Epithelial cell of esophagus (primary cell): ENCODE results near the gene TIPRL.
"Not testable (repeated sequence)": the region's sequence is repeated elsewhere in the genome, so short reads cannot be mapped to it uniquely, and the experiment has no call there.

Source experiments
- DNase-seq: peaks from one replicate; pipeline ENCODE4 v3.0.0; 2010; ENCODE audit warnings: low read depth
- H3K4me3 ChIP-seq: 2 replicates; pipeline ENCODE4 v1.5.1; 2011; ENCODE audit warnings: mild to moderate bottlenecking, low read length, control low read depth
- CTCF ChIP-seq: IDR thresholded peaks from 2 replicates; pipeline ENCODE4 v1.5.1; 2011; ENCODE audit warnings: low read depth, mild to moderate bottlenecking, low read length, control low read depth, inconsistent platforms; ENCODE audit not compliant: insufficient read depth; ENCODE audit errors: missing control alignments

TIPRL gene

GRCh38 chr1:168146160-168146539, 32.6 kb upstream of the TIPRL start:
- TF ChIP-seq CTCF: no peak
- no peak for DNase-seq
- no peak overlapping the region for H3K4me3 ChIP-seq

- H3K4me3 ChIP-seq: no peak overlapping the region
- TF ChIP-seq CTCF: no peak
- DNase-seq: no peak
These were observed 32.1 kb upstream of the TIPRL start for GRCh38 chr1:168146626-168147025.

- DNase-seq: no peak
- H3K4me3 ChIP-seq: no peak overlapping the region
- no peak for TF ChIP-seq CTCF
These were observed 29.8 kb upstream of the TIPRL start for GRCh38 chr1:168148916-168149315.

- no peak for TF ChIP-seq CTCF
- DNase-seq: no peak
- no peak overlapping the region for H3K4me3 ChIP-seq
These were observed 28.5 kb upstream of the TIPRL start for GRCh38 chr1:168150283-168150682.

GRCh38 chr1:168151935-168152334, 26.8 kb upstream of the TIPRL start:
- DNase-seq: no peak
- H3K4me3 ChIP-seq: no peak overlapping the region
- TF ChIP-seq CTCF: no peak

GRCh38 chr1:168154707-168155106, 24.1 kb upstream of the TIPRL start:
- not testable (repeated sequence) for DNase-seq, H3K4me3 ChIP-seq

GRCh38 chr1:168155910-168156309, 22.9 kb upstream of the TIPRL start:
- DNase-seq: no peak
- TF ChIP-seq CTCF: no peak
- H3K4me3 ChIP-seq: no peak overlapping the region

- no peak for DNase-seq
- no peak overlapping the region for H3K4me3 ChIP-seq
- no peak for TF ChIP-seq CTCF
These were observed 21.1 kb upstream of the TIPRL start for GRCh38 chr1:168157638-168158037.
